Putamen (tissue), 1 donor: Measurements from ENCODE around the gene SEC23B.
"Not testable (repeated sequence)": the region's sequence is repeated elsewhere in the genome, so short reads cannot be mapped to it uniquely, and the experiment has no call there.

Source experiments
- DNase-seq: peaks from one replicate; pipeline ENCODE4 v3.0.0-alpha.2; 2016; ENCODE audit warnings: low spot score

SEC23B gene

GRCh38 chr20:18526761-18527160 lies 19.0 kb downstream of the SEC23B start:
- not testable (repeated sequence) for DNase-seq

DNA sequence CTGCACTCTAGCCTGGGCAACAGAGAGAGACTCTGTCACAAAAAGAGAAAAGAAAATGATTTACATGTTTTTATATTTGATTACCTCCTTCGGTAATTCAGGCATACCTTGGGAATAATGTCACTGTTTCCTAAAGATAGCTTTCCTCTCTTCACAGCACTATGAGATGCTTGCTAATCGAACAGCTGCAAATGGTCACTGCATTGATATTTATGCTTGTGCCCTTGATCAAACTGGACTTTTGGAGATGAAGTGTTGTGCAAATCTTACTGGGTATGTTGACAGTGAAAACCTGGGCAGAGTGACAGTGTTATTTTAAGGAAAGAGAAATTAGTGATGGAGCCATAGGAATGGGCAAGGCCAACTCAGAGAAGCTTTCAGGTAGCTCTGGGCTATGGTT lies 19.6 kb downstream of the SEC23B start:
- DNase-seq = no peak

GRCh38 chr20:18527836-18528235 lies 20.1 kb downstream of the SEC23B start:
- no peak for DNase-seq

- DNase-seq = no peak
Measured at GRCh38 chr20:18529041-18529440, 21.3 kb downstream of the SEC23B start.

GRCh38 chr20:18532626-18533025 lies 24.9 kb downstream of the SEC23B start:
- no peak for DNase-seq

DNA sequence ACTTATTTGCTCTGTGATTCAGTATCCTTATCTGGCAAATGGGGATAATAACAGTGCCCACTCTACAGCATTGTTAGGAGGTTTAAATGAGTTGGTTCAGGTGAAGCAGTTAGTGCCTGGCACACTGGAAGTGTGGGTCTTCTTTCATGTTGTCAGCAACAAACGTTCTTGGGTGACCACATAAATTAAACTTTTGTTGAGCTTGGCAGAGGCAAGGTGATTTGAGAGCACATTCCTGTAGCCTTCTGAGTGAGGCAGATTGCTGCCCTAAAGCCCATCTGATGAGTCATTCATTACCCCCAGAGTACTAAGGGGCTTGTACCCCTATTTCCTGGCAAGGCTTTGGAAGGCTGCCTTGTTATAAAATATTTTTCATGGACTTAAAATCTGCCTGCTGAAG lies 25.8 kb downstream of the SEC23B start:
- DNase-seq = no peak

GRCh38 chr20:18533978-18534644 lies 26.4 kb downstream of the SEC23B start:
- DNase-seq = no peak

DNA sequence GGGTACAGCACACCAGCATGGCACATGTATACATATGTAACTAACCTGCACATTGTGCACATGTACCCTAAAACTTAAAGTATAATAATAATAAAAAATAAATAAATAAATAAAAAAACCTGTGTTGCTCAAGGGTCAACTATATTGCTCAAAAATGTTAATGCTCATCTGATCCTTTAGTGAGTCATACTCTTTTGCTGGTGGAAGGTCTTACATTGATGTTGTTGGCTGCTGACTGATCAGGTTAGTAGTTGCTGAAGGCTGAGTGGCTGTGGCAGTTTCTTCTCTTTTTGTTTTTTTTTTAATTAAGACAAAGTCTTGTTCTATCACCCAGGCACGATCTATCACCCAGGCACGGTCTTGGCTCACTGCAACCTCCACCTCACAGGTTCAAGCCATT lies 29.9 kb downstream of the SEC23B start:
- no peak for DNase-seq

DNA sequence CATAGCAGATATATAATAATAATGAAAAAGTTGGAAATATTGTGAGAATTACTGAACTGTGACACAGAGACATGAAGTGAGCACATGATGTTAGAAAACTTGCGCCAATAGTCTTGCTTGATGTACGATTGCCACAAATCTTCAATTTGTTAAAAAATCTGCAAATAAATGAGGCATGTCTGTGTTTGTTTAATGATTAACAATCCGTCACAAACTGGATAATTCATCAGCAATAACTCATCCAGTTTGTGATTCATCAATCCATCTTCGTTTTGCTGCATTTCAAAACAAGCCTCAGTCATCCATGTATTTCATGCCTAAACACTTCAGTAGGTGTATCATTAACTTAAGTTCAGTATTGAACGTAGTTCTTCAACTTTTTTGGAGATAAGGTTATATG lies 34.0 kb downstream of the SEC23B start:
- no peak for DNase-seq

DNA sequence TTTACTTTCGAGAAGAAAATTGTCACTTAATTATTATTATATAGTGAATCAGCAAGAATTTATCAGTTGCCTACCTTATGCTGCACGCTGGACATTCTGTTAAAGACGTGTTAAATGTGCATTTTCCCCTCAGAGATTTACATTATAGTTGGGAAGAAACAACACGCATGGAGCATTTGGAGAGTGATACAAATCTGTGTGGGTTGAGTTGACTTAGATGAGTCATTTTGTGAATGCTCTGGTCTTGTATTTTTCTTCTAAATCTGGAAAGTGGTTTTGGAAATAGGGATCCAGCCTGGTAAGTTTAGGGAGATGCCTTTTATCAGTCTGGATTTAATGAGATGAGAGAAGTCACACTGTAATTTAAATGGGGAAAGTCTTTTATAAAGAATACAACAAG lies 35.5 kb downstream of the SEC23B start:
- DNase-seq = no peak

GRCh38 chr20:18543932-18544331 lies 36.2 kb downstream of the SEC23B start:
- DNase-seq = no peak

- no peak for DNase-seq
Measured at GRCh38 chr20:18545566-18545965, 37.8 kb downstream of the SEC23B start.

GRCh38 chr20:18548465-18548864 lies 40.7 kb downstream of the SEC23B start:
- DNase-seq = no peak

- peak; percentile 39 for DNase-seq
Measured at GRCh38 chr20:18553746-18554145, 46.0 kb downstream of the SEC23B start.

DNA sequence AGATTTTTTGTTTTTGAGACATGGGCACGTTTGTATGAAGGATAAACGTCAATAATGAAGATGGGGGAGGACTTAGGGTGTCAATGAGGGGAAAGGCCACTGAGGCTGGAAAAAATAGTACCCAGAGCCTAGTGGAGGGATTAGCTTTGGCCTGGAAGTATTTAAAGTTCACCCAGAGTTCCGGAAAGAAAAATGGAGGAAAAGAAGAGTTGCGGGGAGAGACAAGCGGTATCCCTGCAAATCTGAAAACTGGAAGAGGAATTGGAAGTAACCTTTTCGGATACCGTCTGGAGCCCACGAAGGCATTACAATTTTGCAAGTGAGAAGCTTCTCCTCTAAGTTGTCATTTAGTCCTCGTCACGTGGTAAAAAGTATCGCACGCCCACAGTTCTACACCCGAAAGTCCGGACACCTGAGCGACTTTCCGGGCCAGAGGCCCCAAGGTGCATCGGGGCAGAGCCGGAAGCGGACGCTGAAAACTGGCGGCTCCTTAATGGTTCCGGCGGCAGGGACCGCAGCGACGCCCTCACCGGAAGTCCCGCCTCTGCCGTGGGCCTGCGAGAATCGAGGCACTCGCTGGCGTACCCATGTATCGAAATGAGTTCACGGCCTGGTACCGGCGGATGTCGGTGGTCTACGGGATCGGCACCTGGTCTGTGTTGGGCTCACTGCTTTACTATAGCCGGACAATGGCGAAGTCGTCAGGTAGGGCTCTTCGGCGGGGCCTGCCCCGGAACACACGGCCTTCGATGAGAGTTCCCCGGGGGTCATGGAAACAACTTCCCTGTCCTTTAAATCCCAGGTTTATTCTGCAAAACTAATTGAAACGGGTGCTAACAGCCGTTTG lies 59.4 kb downstream of the SEC23B start, which contains the start of gene SMIM26:
Gene SMIM26 (plus strand): TSS at position 541 of the 847 bp plus-strand sequence. CDS start 47 bp downstream, at position 588.
- DNase-seq = peak; percentile 90

DNA sequence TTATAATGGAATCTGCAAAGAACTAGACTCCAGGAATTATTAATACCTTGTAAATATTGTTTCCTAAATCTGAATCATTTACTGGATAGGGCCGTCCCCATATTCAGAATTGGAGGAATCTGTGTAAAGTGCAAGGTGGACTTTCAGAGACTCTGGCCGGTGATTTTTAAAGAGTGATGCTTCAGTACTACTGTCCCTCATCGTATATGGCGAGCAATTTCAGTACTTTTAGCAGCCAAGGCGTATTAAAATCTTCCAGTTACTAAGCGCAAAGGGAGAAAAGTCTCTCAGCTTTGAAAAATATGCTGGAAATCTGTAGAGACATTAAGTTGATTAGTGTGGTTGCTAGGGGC lies 60.0 kb downstream of the SEC23B start:
- DNase-seq = no peak

DNA sequence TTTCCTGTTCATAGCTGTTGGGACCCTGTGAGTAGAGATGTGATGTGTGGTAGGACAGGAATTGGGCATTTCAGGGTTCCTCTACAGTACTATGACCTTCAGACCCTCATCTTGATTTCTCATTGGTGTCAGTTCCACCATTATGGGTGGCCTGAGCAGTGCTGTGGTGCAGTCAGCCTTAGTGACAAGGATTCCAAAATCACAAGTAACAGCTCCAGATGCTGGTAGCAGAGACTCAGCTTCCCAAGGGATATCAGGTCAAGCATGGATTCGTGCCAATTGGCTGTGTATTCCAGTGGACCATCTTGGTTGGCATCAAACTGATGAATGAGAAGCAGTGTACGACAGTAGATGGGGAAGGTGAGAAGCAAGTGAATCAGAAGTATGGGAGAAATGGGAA lies 63.3 kb downstream of the SEC23B start:
- no peak for DNase-seq

DNA sequence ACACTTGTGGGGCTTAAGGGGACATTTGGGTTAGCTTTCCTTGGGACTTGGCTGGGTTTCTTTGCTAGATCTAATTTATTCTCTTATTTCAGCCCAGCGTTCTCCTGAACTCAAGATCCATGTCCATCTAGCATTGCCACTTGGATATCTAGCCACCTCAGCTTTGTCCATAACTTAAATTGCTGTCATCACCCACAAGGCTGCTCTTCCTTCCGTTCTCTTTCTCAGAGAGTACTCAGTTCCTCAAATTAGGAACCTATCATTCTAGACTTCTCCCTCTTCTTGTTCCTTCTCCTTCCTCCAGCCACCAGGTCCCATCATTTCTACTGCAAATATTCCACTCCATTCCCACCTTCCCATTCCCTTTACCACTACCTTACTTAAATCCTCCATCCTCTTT lies 63.8 kb downstream of the SEC23B start:
- DNase-seq = no peak

GRCh38 chr20:18577942-18578341 lies 70.2 kb downstream of the SEC23B start:
- no peak for DNase-seq

GRCh38 chr20:18578581-18578980 lies 70.8 kb downstream of the SEC23B start:
- DNase-seq = no peak

- no peak for DNase-seq
Measured at GRCh38 chr20:18580012-18580411, 72.3 kb downstream of the SEC23B start.

- no peak for DNase-seq
Measured at GRCh38 chr20:18585134-18585533, 77.4 kb downstream of the SEC23B start.
